Thyroid gland (tissue), 4 donors: ENCODE data around the gene ACTN2.

Experiments used
- POLR2A ChIP-seq, 2 donors: fragments of 450-650 bp; IDR thresholded peaks; one replicate each; pipeline ENCODE4 v1.6.1; 2017; ENCODE audit warnings: antibody characterized with exemption in 2 of 2, mild to moderate bottlenecking in 2 of 2, moderate library complexity in 1 of 2
- TF ChIP-seq, protein P1 (sequence below), 6 experiments: fragments of 200-600 bp in 3 of 6; fragments of 450-650 bp in 3 of 6; sonication (generic) in 3 of 6; IDR thresholded peaks; one replicate each; pipeline ENCODE4 v1.5.1; 2016 to 2019; ENCODE audit warnings: antibody characterized with exemption in 6 of 6, mild to moderate bottlenecking in 2 of 6, inconsistent platforms in 1 of 6, moderate library complexity in 1 of 6

GRCh38 chr1:236733653-236734052, 47.4 kb downstream of the ACTN2 start:
- no peak for TF ChIP-seq POLR2A (IDR thresholded peaks at IDR 0.05)
- TF ChIP-seq, protein P1, sequence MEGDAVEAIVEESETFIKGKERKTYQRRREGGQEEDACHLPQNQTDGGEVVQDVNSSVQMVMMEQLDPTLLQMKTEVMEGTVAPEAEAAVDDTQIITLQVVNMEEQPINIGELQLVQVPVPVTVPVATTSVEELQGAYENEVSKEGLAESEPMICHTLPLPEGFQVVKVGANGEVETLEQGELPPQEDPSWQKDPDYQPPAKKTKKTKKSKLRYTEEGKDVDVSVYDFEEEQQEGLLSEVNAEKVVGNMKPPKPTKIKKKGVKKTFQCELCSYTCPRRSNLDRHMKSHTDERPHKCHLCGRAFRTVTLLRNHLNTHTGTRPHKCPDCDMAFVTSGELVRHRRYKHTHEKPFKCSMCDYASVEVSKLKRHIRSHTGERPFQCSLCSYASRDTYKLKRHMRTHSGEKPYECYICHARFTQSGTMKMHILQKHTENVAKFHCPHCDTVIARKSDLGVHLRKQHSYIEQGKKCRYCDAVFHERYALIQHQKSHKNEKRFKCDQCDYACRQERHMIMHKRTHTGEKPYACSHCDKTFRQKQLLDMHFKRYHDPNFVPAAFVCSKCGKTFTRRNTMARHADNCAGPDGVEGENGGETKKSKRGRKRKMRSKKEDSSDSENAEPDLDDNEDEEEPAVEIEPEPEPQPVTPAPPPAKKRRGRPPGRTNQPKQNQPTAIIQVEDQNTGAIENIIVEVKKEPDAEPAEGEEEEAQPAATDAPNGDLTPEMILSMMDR (IDR thresholded peaks at IDR 0.05): no peak
